ENCODE measurements around the gene IGF2R. TPM values are rescaled to one million over a fixed set of nuclear protein-coding genes. Genes with fewer than 3 reads are reported as not detected.

Gene IGF2R
- total and polyA plus RNA-seq, 8 donors = 11.0 to 54.0 (median 34.7) TPM

DNA sequence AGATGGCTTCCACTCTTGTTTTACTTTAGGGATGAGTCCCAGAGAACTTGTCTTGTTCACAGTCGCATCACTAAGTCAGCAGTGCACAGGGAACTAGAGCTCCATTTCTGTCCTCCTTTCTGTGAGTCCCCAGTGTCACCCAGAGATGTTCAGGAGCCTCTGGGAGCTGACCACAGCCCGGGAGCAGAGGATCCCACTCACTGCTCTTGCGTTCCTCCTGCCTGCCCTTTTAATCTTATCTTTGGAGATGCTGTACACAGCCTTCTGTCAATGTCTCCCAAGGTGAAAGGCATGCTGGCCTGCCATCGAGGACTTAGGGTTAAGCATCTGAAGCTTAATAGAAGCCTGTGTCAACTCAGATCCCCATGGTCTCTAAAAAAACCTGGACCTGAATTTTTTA is 71.2 kb downstream of the IGF2R start:
- Histone ChIP-seq H3K9me3 (no peaks in the 10 kb centered on the region), H3K36me3 (peaks cover 0 to 30% (median 0%) of the 10 kb centered on the region in 3 donors), H3K27ac (no peak overlapping the region), H3K27me3 (no peaks in the 10 kb centered on the region), H3K4me3 (no peak overlapping the region), H3K4me1 (peaks cover 7 to 20% (median 7%) of the 10 kb centered on the region in 3 donors)
- TF ChIP-seq, protein P1, sequence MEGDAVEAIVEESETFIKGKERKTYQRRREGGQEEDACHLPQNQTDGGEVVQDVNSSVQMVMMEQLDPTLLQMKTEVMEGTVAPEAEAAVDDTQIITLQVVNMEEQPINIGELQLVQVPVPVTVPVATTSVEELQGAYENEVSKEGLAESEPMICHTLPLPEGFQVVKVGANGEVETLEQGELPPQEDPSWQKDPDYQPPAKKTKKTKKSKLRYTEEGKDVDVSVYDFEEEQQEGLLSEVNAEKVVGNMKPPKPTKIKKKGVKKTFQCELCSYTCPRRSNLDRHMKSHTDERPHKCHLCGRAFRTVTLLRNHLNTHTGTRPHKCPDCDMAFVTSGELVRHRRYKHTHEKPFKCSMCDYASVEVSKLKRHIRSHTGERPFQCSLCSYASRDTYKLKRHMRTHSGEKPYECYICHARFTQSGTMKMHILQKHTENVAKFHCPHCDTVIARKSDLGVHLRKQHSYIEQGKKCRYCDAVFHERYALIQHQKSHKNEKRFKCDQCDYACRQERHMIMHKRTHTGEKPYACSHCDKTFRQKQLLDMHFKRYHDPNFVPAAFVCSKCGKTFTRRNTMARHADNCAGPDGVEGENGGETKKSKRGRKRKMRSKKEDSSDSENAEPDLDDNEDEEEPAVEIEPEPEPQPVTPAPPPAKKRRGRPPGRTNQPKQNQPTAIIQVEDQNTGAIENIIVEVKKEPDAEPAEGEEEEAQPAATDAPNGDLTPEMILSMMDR (IDR thresholded peaks at IDR 0.05) = no peak
- intact Hi-C loops (cut with DNase I) = no loop called here
- no peak for FAIRE-seq
- ATAC-seq = no peak
- 80 to 82% methylated on average over 4 of the region's 4 CpGs for WGBS, 2 donors
- DNase-seq = no peak

DNA sequence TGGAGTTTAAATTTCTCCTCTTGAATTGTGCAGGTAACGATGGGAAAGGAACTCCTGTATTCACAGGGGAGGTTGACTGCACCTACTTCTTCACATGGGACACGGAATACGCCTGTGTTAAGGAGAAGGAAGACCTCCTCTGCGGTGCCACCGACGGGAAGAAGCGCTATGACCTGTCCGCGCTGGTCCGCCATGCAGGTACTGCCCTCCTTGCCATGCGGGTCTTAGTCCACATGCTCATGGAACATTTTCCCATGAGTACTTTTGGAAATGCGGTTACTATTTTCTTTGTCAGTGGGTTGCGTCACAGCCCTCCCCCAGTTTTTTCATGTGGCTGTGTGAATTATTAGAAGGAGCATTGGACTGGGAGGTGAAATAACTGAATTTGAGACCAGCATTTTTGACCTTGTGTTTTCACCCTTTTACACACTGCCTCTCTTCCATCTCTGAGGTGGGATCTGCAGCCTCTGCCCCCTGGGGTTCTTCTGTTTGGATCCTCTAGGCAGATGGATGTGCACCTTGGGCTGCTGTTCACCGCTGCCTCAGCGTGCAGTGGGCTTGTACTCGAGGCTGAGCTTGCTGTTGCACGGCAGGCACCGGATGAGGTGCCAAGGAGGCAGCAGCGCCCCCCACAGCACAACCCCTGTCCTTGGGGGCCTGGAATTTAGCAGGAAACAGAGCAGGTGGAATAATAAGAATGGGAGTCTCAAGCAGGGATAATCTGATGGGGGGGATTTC is 71.8 kb downstream of the IGF2R start:
- TF ChIP-seq, protein P1 (IDR thresholded peaks at IDR 0.05) = no peak
- Histone ChIP-seq H3K9me3 (no peaks in the 10 kb centered on the region), H3K27ac (no peak overlapping the region), H3K4me3 (no peak overlapping the region), H3K4me1 (peaks cover 7 to 20% (median 7%) of the 10 kb centered on the region in 3 donors), H3K27me3 (no peaks in the 10 kb centered on the region), H3K36me3 (peaks cover 0 to 35% (median 0%) of the 10 kb centered on the region in 3 donors)
- DNase-seq (no peak), ATAC-seq (no peak), FAIRE-seq (no peak)
- intact Hi-C loops (cut with DNase I) = no loop called here
- WGBS, 2 donors = 91 to 93% methylated on average over 19 of the region's 19 CpGs

DNA sequence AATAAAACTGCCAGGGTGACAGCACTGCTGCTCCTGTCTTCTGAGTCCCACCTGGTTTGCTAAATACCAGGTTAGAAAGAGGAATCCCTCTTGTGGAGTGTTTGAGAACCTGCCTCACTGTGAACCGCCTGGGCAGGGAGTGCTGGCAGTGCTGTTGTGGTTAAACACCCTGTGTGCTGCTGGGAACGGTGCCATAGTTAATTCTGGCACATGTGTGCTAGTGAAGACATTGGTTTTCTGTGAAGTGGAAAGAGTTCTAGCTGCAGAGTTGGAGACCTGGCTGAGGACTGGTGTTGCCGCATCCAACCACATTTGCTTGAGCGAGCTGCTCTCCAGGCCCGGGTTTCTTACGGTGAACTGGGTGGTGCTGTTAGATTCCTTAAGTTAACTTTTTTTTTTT is 72.7 kb downstream of the IGF2R start:
- H3K4me1 ChIP-seq = peaks cover 7 to 20% (median 7%) of the 10 kb centered on the region in 3 donors
- no peak for FAIRE-seq
- no peak overlapping the region for H3K27ac ChIP-seq
- TF ChIP-seq, protein P1 (IDR thresholded peaks at IDR 0.05) = peak in 1 of 4 donors; percentile 21
- intact Hi-C loops (cut with DNase I) = no loop called here
- no peaks in the 10 kb centered on the region for H3K9me3 ChIP-seq
- peak in 5 of 6 donors; percentile 67 to 75 (median 72) for DNase-seq
- H3K36me3 ChIP-seq = peaks cover 0 to 40% (median under 1%) of the 10 kb centered on the region in 3 donors
- no peak overlapping the region for H3K4me3 ChIP-seq
- 63 to 66% methylated on average over 6 of the region's 6 CpGs for WGBS, 2 donors
- no peaks in the 10 kb centered on the region for H3K27me3 ChIP-seq
- ATAC-seq = peak; percentile 82 to 93 (median 90)

DNA sequence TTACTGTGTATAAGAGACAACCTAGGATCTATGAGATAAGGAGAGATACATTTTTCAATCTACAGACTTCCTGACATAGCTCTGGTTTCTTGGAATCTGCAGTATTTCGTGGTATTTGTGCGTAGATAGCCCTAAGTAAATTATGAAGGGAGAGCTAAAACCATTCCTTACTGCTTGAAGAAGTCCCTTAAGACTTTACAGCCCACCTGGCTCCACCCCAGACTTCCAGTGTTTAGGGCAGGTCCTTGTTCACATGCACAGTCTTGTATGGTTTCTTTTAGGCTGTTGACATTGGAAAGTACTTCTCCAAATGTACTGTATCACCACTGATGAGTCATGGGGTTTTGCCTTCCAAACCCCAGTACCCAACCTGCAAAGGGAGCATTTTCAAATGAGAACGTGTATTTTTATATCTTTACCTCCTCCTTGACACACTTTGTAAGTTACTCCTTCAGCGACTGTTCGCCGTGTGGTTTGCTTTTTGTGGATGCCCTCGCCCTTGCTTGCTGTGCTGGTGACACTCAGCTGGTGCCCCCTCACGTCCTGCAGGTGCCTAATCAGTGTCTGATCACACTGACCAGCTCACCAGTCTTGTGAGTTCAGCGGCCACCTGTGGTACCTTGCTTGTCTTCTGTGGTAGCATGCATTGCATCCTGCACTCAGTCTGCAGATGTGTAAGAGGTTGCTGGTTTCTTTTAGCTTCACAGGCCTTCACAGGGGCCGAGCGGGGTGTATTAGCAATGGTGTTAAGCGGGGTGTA is 73.3 kb downstream of the IGF2R start:
- intact Hi-C loops (cut with DNase I) = no loop called here
- FAIRE-seq (no peak), ATAC-seq (peak in 3 of 4 donors; percentile 30 to 52 (median 32)), DNase-seq (no peak)
- no peak overlapping the region for H3K4me3 ChIP-seq
- TF ChIP-seq, protein P1 (IDR thresholded peaks at IDR 0.05) = no peak
- H3K27me3 ChIP-seq = no peaks in the 10 kb centered on the region
- H3K36me3 ChIP-seq = peaks cover 0 to 46% (median 6%) of the 10 kb centered on the region in 3 donors
- H3K27ac ChIP-seq = peak overlapping the region in 1 of 4 donors; percentile 48
- H3K9me3 ChIP-seq = no peaks in the 10 kb centered on the region
- peaks cover 7 to 20% (median 7%) of the 10 kb centered on the region in 3 donors for H3K4me1 ChIP-seq
- WGBS, 2 donors = 90 to 91% methylated on average over 12 of the region's 12 CpGs
